IMR-90 (cell line): Measurements from ENCODE around the gene ITGAE. TPM values are rescaled to one million over a fixed set of nuclear protein-coding genes. Genes with fewer than 3 reads are reported as not detected.

Experiments used
- ATAC-seq: fragments of 200-7000 bp; cut with Tn5 transposase; 2 replicates; pipeline ENCODE4 v1.9.1; 2020; ENCODE audit warnings: low read depth, mild to moderate bottlenecking, moderate library complexity
- BruUV-seq: library from RNA; stranded (reverse); fragments of 400-500 nt; replicated peaks from 2 replicates; lab custom pipeline; 2021; lab: Mats Ljungman, UMichigan
- CTCF ChIA-PET: fragments of 300-600 bp; formaldehyde crosslinking; extraction: SDS; loops from one replicate; lab custom pipeline; 2021; ENCODE audit warnings: antibody characterized with exemption; lab: Yijun Ruan, JAX
- POLR2A ChIA-PET: fragments of 300-600 bp; sonication (Branson Sonifier 250); formaldehyde crosslinking; loops from one replicate; lab custom pipeline; 2022; ENCODE audit warnings: antibody characterized with exemption; ENCODE audit not compliant: unreplicated experiment; lab: Charles Lee
- DNase-seq: peaks from one replicate; pipeline ENCODE4 v3.0.0; 2013
- H2AFZ ChIP-seq: replicated peaks from 2 replicates; pipeline ENCODE3; 2013; ENCODE audit warnings: low read length, mild to moderate bottlenecking; ENCODE audit not compliant: poor library complexity
- H2AK5ac ChIP-seq: 2 replicates; pipeline ENCODE4 v1.6.1; 2013; ENCODE audit warnings: low read depth, low read length, inconsistent platforms
- H2AK9ac ChIP-seq: replicated peaks from 2 replicates; pipeline ENCODE3; 2013; ENCODE audit warnings: mild to moderate bottlenecking, low read depth, low read length, moderate library complexity; ENCODE audit not compliant: poor library complexity
- H2BK120ac ChIP-seq: 2 replicates; pipeline ENCODE4 v1.6.1; 2013; ENCODE audit warnings: low read depth, low read length, inconsistent platforms
- H2BK15ac ChIP-seq: 3 replicates; pipeline ENCODE4 v1.6.1; 2013; ENCODE audit warnings: low read depth, low read length, inconsistent platforms
- H2BK20ac ChIP-seq: 2 replicates; pipeline ENCODE4 v1.6.1; 2013; ENCODE audit warnings: low read depth, mild to moderate bottlenecking, inconsistent platforms, low read length, moderate library complexity
- H2BK5ac ChIP-seq: 2 replicates; pipeline ENCODE4 v1.6.1; 2013; ENCODE audit warnings: mild to moderate bottlenecking, low read depth, low read length, inconsistent platforms; ENCODE audit not compliant: poor library complexity, severe bottlenecking
- H3K14ac ChIP-seq: replicated peaks from 2 replicates; pipeline ENCODE4 v1.6.1; 2013; ENCODE audit warnings: low read depth, low read length, inconsistent platforms
- H3K18ac ChIP-seq: 2 replicates; pipeline ENCODE4 v1.6.1; 2013; ENCODE audit warnings: low read depth, low read length, control low read depth
- H3K23ac ChIP-seq: 2 replicates; pipeline ENCODE4 v1.6.1; 2013; ENCODE audit warnings: low read depth, low read length, inconsistent platforms
- H3K27ac ChIP-seq: 2 replicates; pipeline ENCODE4 v1.5.1; 2013; ENCODE audit warnings: mild to moderate bottlenecking, control low read depth, low read length; ENCODE audit not compliant: insufficient read depth
- H3K27me3 ChIP-seq: 2 replicates; pipeline ENCODE4 v1.6.1; 2013; ENCODE audit warnings: low read length; ENCODE audit not compliant: control insufficient read depth, insufficient read depth
- H3K36me3 ChIP-seq: 2 replicates; pipeline ENCODE4 v1.6.1; 2013; ENCODE audit warnings: low read length, mixed read lengths; ENCODE audit not compliant: control insufficient read depth, insufficient read depth
- H3K4ac ChIP-seq: 2 replicates; pipeline ENCODE4 v1.6.1; 2013; ENCODE audit warnings: low read depth, low read length, inconsistent platforms
- H3K4me1 ChIP-seq: 2 replicates; pipeline ENCODE4 v1.6.1; 2013; ENCODE audit warnings: low read length, mixed read lengths; ENCODE audit not compliant: control insufficient read depth, insufficient read depth
- H3K4me2 ChIP-seq: 2 replicates; pipeline ENCODE4 v1.6.1; 2013; ENCODE audit warnings: low read depth, mild to moderate bottlenecking, control low read depth, low read length, moderate library complexity
- H3K4me3 ChIP-seq: 2 replicates; pipeline ENCODE4 v1.5.1; 2013; ENCODE audit warnings: low read depth, mild to moderate bottlenecking, control low read depth, low read length, moderate library complexity; ENCODE audit not compliant: insufficient read depth
- H3K56ac ChIP-seq: 2 replicates; pipeline ENCODE4 v1.6.1; 2013; ENCODE audit warnings: low read length, inconsistent platforms; ENCODE audit not compliant: insufficient read depth; ENCODE audit errors: extremely low read depth
- H3K79me1 ChIP-seq, 2 experiments: 2 replicates each; pipeline ENCODE4 v1.6.1; 2013; ENCODE audit warnings: low read length in 2 of 2, inconsistent platforms in 1 of 2, low read depth in 1 of 2
- H3K9ac ChIP-seq: 2 replicates; pipeline ENCODE4 v1.6.1; 2013; ENCODE audit warnings: low read depth, low read length, control low read depth
- H3K9me1 ChIP-seq: 2 replicates; pipeline ENCODE4 v1.6.1; 2013; ENCODE audit warnings: low read length, inconsistent platforms; ENCODE audit not compliant: insufficient read depth
- H3K9me3 ChIP-seq: 2 replicates; pipeline ENCODE4 v1.6.1; 2013; ENCODE audit warnings: low read length; ENCODE audit not compliant: control insufficient read depth, insufficient read depth
- H4K20me1 ChIP-seq: 2 replicates; pipeline ENCODE4 v1.6.1; 2013; ENCODE audit warnings: low read length, inconsistent platforms; ENCODE audit not compliant: insufficient read depth
- H4K5ac ChIP-seq: 2 replicates; pipeline ENCODE4 v1.6.1; 2013; ENCODE audit warnings: mild to moderate bottlenecking, low read depth, low read length, control low read depth
- H4K8ac ChIP-seq, 2 experiments: 2 replicates each; pipeline ENCODE4 v1.6.1; 2013; ENCODE audit warnings: low read depth in 2 of 2, low read length in 2 of 2, control low read depth in 1 of 2, inconsistent platforms in 1 of 2
- H4K91ac ChIP-seq: 2 replicates; pipeline ENCODE4 v1.6.1; 2013; ENCODE audit warnings: low read depth, low read length, inconsistent platforms; ENCODE audit not compliant: insufficient read depth
- MAFK ChIP-seq: IDR thresholded peaks from 2 replicates; pipeline ENCODE4 v1.6.1; 2012; ENCODE audit warnings: low read depth, low read length, improper control_type of control experiment
- WGBS, 2 experiments: methylation state at CpG; one replicate each; pipeline versions ENCODE4 v1.1.5 to v1.1.7; 2013; ENCODE audit warnings: missing lambda C conversion rate in 2 of 2; ENCODE audit not compliant: insufficient read length in 1 of 2; ENCODE audit errors: extremely low coverage in 2 of 2; 5-methylcytosine and 5-hydroxymethylcytosine counted together
- dilution Hi-C: fragments of 300-500 bp; cut with HindIII; formaldehyde crosslinking; loops from one replicate; pipeline ENCODE4 v1.14.3; 2018; ENCODE audit warnings: low sequenced_read_pairs; ENCODE audit not compliant: unreplicated experiment
- in situ Hi-C: fragments of 300-500 bp; cut with MboI; formaldehyde crosslinking; loops from 3 replicates; pipeline ENCODE4 v1.14.3; 2019; ENCODE audit warnings: low sequenced_read_pairs, inconsistent platforms, mixed read lengths
- intact Hi-C: fragments of 100-400 bp; cut with micrococcal nuclease; formaldehyde crosslinking; loops from 2 replicates; pipeline ENCODE4 v1.10.0; 2022
- polyA plus RNA-seq, 3 experiments: library from polyadenylated mRNA; depleted of rRNA; stranded (reverse); fragments of >200 nt; gene quantifications; 2 replicates each; pipeline ENCODE4 v1.2.3, GENCODE V29; 2012; ENCODE audit warnings: low replicate concordance in 1 of 3
- total RNA-seq: library from RNA; depleted of rRNA; stranded (reverse); fragments of >200 nt; gene quantifications from 2 replicates; pipeline ENCODE4 v1.2.3, GENCODE V29; 2012

ITGAE gene
- total and polyA plus RNA-seq, 2 of the 4 experiments (the other 2 are of a cell fraction), result 54.1 to 60.8 TPM

DNA sequence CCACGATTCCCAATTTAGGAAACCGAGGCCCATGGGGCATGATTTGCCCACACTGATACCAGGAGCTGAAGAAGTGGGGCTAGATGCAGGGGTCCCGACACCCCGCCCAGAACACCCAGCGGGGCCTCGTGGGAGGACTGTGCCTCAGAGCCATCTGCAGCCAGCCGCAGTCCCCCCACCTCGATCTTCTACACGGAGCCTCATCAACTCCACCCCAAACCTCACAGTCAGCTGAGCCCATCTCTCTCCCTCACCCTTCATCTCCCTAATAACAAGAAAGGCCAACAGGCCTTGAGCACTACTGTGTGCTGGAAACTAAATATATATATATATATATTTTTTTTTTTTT, 4.2 kb downstream of the ITGAE start:
- BruUV-seq, result no TSS peak
- Histone ChIP-seq H2AK9ac (no peak overlapping the region), H3K9me1 (peaks cover 21% of the 10 kb centered on the region), H3K27ac (no peak overlapping the region), H3K79me1 (peaks cover 0 to 11% of the 10 kb centered on the region in 2 experiments; a peak in 2 of 4 replicates), H2BK120ac (no peak overlapping the region), H3K4me2 (no peak overlapping the region), H4K91ac (no peak overlapping the region), H3K27me3 (no peaks in the 10 kb centered on the region), H4K20me1 (peaks cover 2% of the 10 kb centered on the region; the same call in 1 of the 2 replicates), H3K36me3 (0 out of 2 replicates have a peak, but pooled peaks cover 2% of the 10 kb centered on the region), H3K23ac (no peak overlapping the region), H2BK5ac (no peak overlapping the region), H3K4ac (no peak overlapping the region), H2AK5ac (no peak overlapping the region), H4K8ac (no peak overlapping the region), H3K14ac (no peak overlapping the region), H3K4me1 (peaks cover 18% of the 10 kb centered on the region), H3K9ac (no peak overlapping the region), H2AFZ (no peak overlapping the region), H3K4me3 (no peak overlapping the region), H2BK15ac (no peak overlapping the region), H2BK20ac (no peak overlapping the region), H3K9me3 (no peaks in the 10 kb centered on the region), H4K5ac (no peak overlapping the region), H3K56ac (no peak overlapping the region), H3K18ac (no peak overlapping the region)
- dilution Hi-C loops (no loop called here), in situ Hi-C loops (no loop called here), intact Hi-C loops (no loop called here)
- WGBS, 2 experiments, result no CpG with 5 or more reads among the region's 9 CpGs
- no peak for ATAC-seq
- DNase-seq, result no peak
- ChIA-PET POLR2A (no interaction called here), CTCF (interaction anchor here (2.3 kb wide), 1 partner anchor 59 kb away, joined by 5 read pairs; no protein-coding TSS in a partner anchor)
- TF ChIP-seq MAFK, result no peak
